Fibroblast of upper back skin (primary cell): Measurements from ENCODE around the gene SLC28A2.
A peak's percentile ranks its signal among the peaks of the same experiment; 100 is the strongest.
"Not testable (repeated sequence)": the region's sequence is repeated elsewhere in the genome, so short reads cannot be mapped to it uniquely, and the experiment has no call there.

Experiments
- DNase-seq: peaks from one replicate; pipeline ENCODE4 v3.0.0-alpha.2; 2013

SLC28A2 gene

GRCh38 chr15:45251888-45252287 is at the start of gene SLC28A2:
TSS of gene SLC28A2 (plus strand) at chr15:45252234. CDS start at chr15:45253216, 982 bp downstream.
- no peak for DNase-seq

- no peak for DNase-seq
Measured at GRCh38 chr15:45203182-45203581, 48.9 kb upstream of the SLC28A2 start.

GRCh38 chr15:45205192-45205591 is 46.8 kb upstream of the SLC28A2 start:
- peak; percentile 65 for DNase-seq

GRCh38 chr15:45212493-45212892 is 39.5 kb upstream of the SLC28A2 start:
- no peak for DNase-seq

GRCh38 chr15:45221053-45221599 is 30.9 kb upstream of the SLC28A2 start:
- DNase-seq, result no peak

- no peak for DNase-seq
Measured at GRCh38 chr15:45221967-45222366, 30.1 kb upstream of the SLC28A2 start.

- no peak for DNase-seq
Measured at GRCh38 chr15:45224621-45225217, 27.3 kb upstream of the SLC28A2 start.

GRCh38 chr15:45225506-45226273 is 26.3 kb upstream of the SLC28A2 start:
- no peak for DNase-seq

GRCh38 chr15:45228931-45229330 is 23.1 kb upstream of the SLC28A2 start:
- no peak for DNase-seq

- no peak for DNase-seq
Measured at GRCh38 chr15:45230245-45230965, 21.6 kb upstream of the SLC28A2 start.

- DNase-seq, result no peak
Measured at GRCh38 chr15:45231132-45231531, 20.9 kb upstream of the SLC28A2 start.

- no peak for DNase-seq
Measured at GRCh38 chr15:45231864-45232562, 20.0 kb upstream of the SLC28A2 start.

- DNase-seq, result no peak
Measured at GRCh38 chr15:45234562-45235235, 17.3 kb upstream of the SLC28A2 start.

GRCh38 chr15:45236806-45237205 is 15.2 kb upstream of the SLC28A2 start:
- DNase-seq, result not testable (repeated sequence)

GRCh38 chr15:45242289-45242688 is 9.7 kb upstream of the SLC28A2 start:
- DNase-seq, result no peak

- DNase-seq, result no peak
Measured at GRCh38 chr15:45249125-45249780, 2.8 kb upstream of the SLC28A2 start.

- DNase-seq, result no peak
Measured at GRCh38 chr15:45253330-45253729, 1.3 kb downstream of the SLC28A2 start.

- peak; percentile 5 for DNase-seq
Measured at GRCh38 chr15:45254405-45254804, 2.4 kb downstream of the SLC28A2 start.

GRCh38 chr15:45254824-45255223 is 2.8 kb downstream of the SLC28A2 start:
- peak; percentile 76 for DNase-seq

GRCh38 chr15:45259796-45260195 is 7.8 kb downstream of the SLC28A2 start:
- DNase-seq, result no peak

GRCh38 chr15:45262906-45263461 is 10.9 kb downstream of the SLC28A2 start:
- DNase-seq, result no peak
